Activated effector memory CD4-positive, alpha-beta T cell treated with anti-CD3 and anti-CD28 coated beads, Interleukin-2, amount 50 U/mL, for 16 hours (primary cell): ENCODE results near the gene DNAH3.
"Not testable (repeated sequence)": the region's sequence is repeated elsewhere in the genome, so short reads cannot be mapped to it uniquely, and the experiment has no call there.

ENCODE experiments used
- DNase-seq: peaks from one replicate; pipeline ENCODE4 v3.0.0-alpha.2; 2020

DNAH3 gene

DNA sequence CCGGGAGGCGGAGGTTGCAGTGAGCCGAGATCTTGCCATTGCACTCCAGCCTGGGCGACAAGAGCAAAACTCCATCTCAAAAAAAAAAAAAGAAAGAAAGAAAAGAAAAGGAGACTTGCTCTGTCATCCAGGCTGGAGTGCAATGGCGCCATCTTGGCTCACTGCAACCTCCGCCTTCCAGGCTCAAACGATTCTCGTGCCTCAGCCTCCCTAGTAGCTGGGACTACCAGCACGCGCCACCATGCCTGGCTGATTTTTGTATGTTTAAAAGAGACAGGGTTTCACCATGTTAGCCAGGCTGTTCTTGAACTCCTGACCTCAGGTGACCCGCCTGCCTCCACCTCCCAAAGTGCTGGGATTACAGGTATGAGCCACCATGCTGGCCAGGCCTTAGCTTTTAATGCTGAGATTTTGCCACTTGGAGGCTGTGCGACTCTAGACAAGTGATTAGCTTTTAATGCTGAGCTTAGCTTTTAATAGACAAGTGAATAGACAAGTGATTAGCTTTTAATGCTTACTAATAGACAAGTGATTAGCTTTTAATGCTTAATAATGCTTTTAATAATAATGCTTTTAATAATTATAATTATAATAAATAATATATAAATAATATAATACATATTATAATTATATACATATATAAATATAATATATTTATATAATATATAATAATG is 17.4 kb upstream of the DNAH3 start:
- DNase-seq = no peak

DNA sequence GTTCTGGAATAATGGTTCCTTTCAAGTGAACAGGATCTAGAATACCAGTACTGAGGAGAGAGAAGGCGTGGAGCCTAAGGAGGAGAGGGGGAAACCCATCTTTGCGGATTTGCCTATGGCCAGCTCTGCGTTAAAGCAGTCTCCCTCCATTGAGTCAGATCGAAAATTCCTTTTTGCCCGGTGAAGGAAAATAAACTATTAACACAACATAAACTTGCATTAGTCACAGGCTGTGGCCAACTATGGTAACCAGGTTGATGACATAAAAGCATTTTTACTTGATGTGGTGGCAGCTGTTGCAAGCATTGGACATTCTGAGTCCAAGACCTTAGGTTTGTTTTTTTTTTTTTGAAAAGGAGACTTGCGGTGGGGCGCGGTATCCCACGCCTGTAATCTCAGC is 16.7 kb upstream of the DNAH3 start:
- DNase-seq = no peak

- no peak for DNase-seq
These were observed 15.9 kb upstream of the DNAH3 start for GRCh38 chr16:21166561-21166961.

DNA sequence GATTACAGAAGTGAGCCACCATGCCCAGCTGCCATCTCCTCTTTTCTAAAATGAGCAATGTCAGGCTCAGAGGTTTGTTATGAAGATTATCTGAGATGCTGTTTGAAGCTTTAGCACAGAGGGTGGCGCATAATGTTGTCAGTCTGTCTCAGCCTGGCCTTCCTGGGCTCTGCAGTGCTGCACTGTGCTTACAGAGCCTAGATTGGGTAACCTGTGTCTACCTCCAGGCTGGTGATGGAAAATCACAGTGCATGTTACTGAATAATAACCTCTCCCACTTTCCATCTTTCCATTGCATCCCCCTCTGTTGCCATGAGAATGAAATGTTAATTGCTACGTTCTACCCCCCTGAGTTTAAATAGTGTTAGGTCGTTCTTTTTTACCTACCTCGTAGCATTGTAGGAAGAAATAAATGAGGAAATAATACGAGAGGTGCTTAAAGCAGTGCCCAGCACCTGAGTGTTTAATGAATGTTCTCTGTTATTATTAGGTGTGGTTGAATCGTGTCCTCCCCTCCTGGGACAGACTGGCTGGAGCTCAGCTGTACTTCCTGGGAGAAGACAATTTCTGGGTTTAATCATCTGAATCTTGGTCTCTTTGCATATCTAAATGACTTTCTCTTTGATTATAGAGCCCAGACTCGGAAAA is 14.0 kb upstream of the DNAH3 start:
- DNase-seq = no peak

DNA sequence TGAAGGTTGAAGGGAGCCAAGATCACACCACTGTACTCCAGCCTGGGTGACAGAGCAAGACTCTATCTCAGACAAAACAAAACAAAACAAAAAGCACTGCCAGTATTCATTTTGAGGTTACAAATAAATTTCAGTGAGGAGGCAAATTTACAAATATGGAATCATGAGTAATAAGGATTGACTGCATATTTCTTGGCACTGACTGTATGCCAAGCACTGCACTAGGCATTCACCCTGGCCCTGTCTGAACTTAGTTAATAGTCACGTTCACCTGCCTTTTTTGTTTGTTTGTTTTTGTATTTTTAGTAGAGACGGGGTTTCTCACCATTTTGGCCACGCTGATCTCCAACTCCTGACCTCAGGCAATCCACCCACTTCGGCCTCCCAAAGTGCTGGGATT is 12.9 kb upstream of the DNAH3 start:
- DNase-seq = no peak

DNA sequence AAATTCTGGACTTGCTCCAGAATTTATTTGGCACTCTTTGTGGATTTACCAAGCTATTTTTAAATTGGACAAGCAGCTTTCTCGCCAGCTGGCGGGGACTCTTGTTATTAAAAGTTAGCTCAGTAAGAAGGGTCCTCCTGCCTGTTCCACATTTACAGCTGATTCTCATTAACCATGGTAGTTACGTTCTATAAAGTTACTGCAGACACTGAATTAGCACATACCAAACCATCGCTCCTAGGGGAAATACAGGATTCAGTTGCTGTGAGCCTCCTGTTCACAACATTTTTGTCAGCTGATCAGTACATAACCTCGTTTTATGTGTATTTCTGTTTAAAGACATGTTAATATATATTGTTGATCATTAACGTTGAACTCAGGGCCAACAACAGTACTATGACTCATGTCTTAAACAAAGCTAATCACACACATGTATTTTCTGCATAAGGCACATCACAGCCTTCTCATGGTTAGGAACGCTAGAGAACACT is 12.1 kb upstream of the DNAH3 start:
- DNase-seq = no peak

DNA sequence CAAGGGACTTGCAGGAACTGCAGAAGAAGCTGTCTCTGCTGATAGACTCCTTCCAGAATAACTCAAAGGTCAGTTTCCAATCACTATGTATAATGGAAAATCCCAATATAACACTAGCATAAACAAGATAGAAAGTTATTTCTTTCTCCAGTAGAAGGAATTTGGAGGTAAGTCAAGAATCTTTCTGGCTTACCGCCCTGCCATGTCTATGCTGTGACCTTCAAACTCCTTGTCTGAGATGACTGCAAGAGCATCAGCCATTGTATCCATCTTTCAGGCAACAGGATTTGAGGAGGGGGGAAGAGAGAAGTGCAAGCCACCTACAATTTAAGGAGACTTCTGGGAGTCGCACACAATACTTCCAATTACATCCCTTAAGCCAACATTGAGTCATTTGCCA is 10.6 kb upstream of the DNAH3 start:
- DNase-seq = no peak

- DNase-seq = no peak
These were observed 9.6 kb upstream of the DNAH3 start for GRCh38 chr16:21160276-21160675.

DNA sequence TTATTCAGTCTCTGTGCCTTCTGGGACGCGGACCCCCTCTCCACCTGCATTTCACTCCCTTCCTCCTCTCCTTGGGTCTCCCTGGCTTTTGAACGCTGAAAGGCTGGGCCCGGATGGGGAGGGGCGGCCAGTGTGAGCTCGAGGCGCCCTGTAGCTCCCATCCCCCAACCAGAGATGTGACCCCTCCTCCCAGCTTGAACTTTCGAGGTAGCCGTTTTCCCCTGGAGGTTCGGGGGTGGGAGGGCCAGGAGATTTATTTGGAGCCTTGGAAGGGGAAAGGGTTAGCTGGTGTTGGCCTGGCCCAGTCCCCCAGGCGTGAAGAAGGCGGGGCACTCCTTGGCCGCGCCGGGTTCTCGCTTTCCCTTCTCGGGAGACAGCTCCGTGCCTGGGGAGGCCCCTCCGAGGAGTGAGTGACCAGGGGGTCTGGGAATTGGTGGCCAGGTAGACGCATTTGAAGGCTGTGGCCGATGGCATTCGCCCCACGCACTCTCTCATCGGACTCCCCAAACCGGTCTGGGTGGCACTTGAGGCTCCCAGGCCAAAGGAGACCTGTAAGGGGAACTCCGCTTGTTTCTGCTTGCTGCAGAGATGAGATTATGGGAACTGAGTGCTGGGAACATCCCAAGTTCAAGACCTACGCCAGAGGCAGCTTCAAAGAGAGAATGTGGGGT is 8.8 kb upstream of the DNAH3 start:
- peak; percentile 66 for DNase-seq

GRCh38 chr16:21158208-21159110 is 7.8 kb upstream of the DNAH3 start, which contains the start of gene LDAF1:
LDAF1 (plus strand) TSS chr16:21158674; CDS start chr16:21161183, 2,509 bp downstream.
- DNase-seq = peak; percentile 92

- no peak for DNase-seq
These were observed 7.0 kb upstream of the DNAH3 start for GRCh38 chr16:21157632-21158031.

- DNase-seq = no peak
These were observed 6.3 kb upstream of the DNAH3 start for GRCh38 chr16:21156767-21157467.

- not testable (repeated sequence) for DNase-seq
These were observed 5.4 kb upstream of the DNAH3 start for GRCh38 chr16:21156011-21156410.

GRCh38 chr16:21153124-21153729 is 2.6 kb upstream of the DNAH3 start:
- not testable (repeated sequence) for DNase-seq

DNA sequence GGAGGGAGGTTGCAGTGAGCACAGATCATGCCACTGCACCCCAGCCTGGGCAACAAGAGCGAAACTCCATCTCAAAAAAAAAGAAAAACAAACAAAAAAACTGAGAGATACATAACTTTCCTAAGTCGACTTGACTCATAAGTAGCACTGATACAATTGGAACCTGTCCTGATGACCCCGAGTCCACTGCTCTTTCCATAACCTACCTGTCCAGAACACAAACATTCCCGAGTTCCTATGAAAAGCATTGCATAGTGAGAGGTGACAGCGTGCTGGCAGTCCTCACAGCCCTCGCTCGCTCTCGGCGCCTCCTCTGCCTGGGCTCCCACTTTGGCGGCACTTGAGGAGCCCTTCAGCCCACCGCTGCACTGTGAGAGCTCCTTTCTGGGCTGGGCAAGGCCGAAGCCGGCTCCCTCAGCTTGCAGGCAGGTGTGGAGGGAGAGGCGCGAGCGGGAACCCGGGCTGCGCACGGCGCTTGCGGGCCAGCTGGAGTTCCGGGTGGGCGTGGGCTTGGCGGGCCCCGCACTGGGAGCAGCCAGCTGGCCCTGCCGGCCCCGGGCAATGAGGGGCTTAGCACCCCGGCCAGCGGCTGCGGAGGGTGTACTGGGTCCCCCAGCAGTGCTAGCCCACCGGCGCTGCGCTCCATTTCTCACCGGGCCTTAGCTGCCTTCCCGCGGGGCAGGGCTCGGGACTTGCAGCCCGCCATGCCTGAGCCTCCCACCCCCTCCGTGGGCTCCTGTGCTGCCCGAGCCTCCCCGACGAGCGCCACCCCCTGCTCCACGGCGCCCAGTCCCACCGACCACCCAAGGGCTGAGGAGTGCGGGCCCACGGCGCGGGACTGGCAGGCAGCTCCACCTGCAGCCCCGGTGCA is 1.7 kb upstream of the DNAH3 start:
- DNase-seq = not testable (repeated sequence)

GRCh38 chr16:21145738-21146137 is 4.9 kb downstream of the DNAH3 start:
- no peak for DNase-seq

DNA sequence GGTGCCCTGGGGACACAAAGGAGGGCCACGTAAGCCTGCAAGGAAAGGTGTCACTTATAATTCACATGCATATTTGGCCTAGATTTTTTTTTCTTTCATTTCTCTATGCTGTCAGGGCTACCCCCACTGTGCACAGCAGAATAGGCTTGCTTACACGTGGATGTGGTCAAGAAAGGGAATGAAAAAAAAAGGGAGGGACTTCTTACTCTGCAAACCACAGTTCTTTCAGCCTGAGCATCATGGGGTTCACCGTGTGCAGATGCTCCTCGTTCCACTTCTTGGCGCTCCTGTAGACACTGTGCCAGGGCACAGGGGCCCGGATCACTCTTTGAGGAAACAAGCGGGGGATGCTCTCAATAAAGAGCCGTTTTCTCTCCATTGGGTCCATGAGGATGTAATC is 16.6 kb downstream of the DNAH3 start:
- DNase-seq = no peak

DNA sequence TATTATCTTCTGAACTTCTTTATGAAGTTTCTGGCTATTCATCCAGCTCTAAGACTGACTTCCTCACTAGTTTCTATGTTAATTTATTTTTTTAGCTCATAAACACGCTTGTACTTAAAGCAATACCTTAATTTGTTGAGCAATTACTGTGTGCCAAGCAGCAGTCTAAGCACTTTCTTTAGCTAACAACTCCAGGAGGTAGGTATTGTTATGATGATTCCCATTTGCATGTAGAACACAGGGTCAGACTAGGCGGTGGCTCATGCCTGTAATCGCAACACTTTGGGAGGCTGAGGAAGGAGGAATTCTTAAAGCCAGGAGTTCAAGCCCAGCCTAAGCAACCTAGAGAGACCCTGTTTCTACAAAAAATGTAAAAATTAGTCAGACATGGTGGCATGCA is 19.8 kb downstream of the DNAH3 start:
- DNase-seq = no peak

DNA sequence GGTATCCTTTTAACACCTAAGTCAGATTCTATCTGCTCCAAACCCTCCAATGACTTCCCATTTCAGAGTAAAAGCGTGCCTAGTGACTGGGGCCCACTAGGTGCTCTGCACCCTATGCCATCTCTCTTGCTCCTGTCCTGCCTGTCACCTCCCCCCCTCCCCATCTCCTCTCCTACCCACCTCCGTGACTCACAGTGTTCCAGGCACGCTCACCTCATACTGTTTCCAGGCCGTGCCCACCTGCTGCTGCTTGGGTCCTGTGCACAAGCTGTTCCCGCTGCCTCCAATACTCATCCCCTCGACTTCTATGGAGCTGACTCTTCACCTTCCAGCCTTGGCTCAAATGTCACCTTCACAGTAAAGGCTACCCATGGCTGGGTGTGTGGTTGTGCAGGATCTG is 21.7 kb downstream of the DNAH3 start:
- DNase-seq = no peak

GRCh38 chr16:21126518-21126917 is 24.1 kb downstream of the DNAH3 start:
- DNase-seq = no peak

- DNase-seq = no peak
These were observed 25.5 kb downstream of the DNAH3 start for GRCh38 chr16:21125191-21125590.
